ENCODE data around the gene MORN1.

DNA sequence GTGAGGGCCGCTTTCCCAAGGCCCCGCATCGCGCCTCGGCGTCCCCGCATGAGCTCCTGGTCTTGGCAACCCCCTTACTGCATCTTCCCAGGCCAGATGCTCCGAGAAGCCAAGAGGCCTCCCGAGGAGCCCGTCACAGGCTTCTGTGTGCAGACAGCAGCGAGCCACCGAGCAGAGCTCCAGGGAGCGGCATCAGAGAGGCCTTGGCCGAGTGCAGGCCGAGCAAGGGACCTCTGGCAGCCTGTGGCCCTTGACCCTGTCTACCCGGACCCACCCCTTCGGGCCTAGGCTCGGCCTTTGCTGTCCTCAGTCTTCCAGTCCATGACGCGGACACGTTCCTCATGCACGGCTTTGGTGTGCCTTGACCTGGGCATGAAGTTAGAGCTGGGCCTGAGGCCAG lies 63.5 kb downstream of the MORN1 start:
- TF ChIP-seq, protein P1, sequence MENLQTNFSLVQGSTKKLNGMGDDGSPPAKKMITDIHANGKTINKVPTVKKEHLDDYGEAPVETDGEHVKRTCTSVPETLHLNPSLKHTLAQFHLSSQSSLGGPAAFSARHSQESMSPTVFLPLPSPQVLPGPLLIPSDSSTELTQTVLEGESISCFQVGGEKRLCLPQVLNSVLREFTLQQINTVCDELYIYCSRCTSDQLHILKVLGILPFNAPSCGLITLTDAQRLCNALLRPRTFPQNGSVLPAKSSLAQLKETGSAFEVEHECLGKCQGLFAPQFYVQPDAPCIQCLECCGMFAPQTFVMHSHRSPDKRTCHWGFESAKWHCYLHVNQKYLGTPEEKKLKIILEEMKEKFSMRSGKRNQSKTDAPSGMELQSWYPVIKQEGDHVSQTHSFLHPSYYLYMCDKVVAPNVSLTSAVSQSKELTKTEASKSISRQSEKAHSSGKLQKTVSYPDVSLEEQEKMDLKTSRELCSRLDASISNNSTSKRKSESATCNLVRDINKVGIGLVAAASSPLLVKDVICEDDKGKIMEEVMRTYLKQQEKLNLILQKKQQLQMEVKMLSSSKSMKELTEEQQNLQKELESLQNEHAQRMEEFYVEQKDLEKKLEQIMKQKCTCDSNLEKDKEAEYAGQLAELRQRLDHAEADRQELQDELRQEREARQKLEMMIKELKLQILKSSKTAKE (IDR thresholded peaks at IDR 0.05; ENCODE audit: low read depth, poor library complexity, severe bottlenecking) = no peak
- no peak for TF ChIP-seq NBN (IDR thresholded peaks at IDR 0.05)
- no peak for TF ChIP-seq MXI1 (IDR thresholded peaks at IDR 0.05; ENCODE audit: low read depth, low read length)
- TF ChIP-seq SMARCA5 (IDR thresholded peaks at IDR 0.05) = no peak
- TF ChIP-seq ESRRA (IDR thresholded peaks at IDR 0.05; ENCODE audit: low read length) = no peak

All from GM12878 (cell line).